Measurements from ENCODE around the gene SPATA20.

Gene SPATA20

DNA sequence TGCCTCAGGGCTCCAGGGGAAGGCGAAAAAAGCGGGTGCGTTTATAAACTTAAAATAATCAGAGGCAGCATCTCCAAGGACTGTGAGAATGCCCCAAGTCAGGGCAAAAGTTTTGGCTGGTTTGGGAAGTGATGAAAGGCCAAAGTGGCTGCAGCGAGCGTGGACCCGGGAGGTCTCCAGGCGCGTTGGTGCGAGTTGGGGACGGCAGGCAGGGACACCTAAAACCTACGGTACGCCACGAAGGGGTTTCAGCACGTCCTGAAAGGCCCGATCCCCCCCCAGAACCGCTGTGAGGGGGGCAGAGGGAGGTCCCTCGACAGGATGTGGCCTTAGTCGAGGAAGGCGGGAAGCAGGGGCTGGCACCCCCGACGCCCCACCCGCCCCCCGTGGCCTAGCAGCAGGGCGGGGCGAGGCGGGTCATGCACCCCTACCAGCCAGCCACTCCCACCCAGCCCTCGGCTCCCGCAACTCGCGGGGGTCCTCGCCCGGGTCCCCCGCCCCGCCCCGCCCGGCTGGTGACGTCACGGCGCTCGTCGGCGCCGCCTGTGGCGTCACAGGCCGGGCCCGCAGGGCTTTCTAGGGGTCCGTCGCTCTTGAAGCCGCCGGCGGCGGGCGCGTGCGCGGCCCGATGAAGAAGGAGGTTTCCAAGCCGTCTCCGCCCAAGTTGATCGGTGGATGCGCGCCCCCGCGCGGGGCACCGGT, 39.0 kb upstream of the SPATA20 start, which contains the start of gene MYCBPAP:
TSS of gene MYCBPAP (plus strand) at position 569 of the 702 bp plus-strand sequence. CDS start 236 bp downstream, outside the sequence.
- TF ChIP-seq CREB1 (IDR thresholded peaks at IDR 0.05; ENCODE audit: low read depth), result peak; percentile 57; the same call in 1 of the 2 replicates
- no peak for TF ChIP-seq TCF12 (IDR thresholded peaks at IDR 0.05; ENCODE audit: low read depth)

DNA sequence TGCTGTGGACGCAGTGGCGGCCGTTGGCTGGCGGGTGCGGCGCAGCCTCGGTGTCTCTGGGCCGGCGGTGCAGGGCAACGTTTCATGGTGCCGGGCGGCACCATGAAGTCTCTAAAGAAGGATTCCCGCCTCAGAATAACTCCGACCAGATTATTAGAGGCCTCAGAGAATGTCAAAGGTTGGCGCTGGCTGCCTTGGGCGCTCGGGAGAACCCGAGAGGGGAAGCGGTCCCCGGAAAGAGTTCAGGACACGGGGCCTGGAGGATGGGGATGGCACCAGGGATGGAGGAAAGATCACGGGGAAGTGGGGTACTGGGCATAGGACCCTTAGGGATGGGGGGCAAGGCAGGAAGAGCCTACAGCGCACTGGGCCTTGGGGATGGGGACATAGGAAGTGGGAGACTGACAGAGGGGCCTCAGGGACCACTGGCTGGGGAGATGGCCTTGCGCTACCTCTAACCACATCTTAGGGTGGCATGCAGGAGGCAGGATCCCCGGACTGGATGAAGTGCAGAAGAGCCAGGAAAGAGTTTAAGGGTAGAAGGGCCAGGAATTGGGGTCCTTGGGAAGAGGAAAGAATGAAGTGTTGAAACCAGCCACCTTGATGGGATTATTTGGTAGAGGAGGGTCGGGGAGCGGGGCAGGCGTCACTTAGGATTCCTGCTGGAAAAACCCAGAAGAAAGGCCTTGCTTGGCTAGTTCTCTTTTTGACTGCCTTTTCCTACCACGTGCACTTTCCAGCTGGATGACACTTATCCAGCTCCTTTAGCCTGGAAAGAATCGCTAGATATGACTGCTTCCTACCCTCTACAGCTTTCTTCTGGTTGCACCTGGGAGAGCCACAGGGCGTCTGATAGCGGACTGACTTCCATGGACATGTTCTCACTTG, 38.2 kb upstream of the SPATA20 start:
- TF ChIP-seq EGR1 (IDR thresholded peaks at IDR 0.05), result no peak
- TF ChIP-seq ZBTB7A (IDR thresholded peaks at IDR 0.05; ENCODE audit: low read depth), result no peak
- no peak for TF ChIP-seq RAD21 (IDR thresholded peaks at IDR 0.05; ENCODE audit: low read depth)
- TF ChIP-seq, protein P1, sequence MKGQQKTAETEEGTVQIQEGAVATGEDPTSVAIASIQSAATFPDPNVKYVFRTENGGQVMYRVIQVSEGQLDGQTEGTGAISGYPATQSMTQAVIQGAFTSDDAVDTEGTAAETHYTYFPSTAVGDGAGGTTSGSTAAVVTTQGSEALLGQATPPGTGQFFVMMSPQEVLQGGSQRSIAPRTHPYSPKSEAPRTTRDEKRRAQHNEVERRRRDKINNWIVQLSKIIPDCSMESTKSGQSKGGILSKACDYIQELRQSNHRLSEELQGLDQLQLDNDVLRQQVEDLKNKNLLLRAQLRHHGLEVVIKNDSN (IDR thresholded peaks at IDR 0.05), result no peak
- TF ChIP-seq, protein P2, sequence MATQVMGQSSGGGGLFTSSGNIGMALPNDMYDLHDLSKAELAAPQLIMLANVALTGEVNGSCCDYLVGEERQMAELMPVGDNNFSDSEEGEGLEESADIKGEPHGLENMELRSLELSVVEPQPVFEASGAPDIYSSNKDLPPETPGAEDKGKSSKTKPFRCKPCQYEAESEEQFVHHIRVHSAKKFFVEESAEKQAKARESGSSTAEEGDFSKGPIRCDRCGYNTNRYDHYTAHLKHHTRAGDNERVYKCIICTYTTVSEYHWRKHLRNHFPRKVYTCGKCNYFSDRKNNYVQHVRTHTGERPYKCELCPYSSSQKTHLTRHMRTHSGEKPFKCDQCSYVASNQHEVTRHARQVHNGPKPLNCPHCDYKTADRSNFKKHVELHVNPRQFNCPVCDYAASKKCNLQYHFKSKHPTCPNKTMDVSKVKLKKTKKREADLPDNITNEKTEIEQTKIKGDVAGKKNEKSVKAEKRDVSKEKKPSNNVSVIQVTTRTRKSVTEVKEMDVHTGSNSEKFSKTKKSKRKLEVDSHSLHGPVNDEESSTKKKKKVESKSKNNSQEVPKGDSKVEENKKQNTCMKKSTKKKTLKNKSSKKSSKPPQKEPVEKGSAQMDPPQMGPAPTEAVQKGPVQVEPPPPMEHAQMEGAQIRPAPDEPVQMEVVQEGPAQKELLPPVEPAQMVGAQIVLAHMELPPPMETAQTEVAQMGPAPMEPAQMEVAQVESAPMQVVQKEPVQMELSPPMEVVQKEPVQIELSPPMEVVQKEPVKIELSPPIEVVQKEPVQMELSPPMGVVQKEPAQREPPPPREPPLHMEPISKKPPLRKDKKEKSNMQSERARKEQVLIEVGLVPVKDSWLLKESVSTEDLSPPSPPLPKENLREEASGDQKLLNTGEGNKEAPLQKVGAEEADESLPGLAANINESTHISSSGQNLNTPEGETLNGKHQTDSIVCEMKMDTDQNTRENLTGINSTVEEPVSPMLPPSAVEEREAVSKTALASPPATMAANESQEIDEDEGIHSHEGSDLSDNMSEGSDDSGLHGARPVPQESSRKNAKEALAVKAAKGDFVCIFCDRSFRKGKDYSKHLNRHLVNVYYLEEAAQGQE (IDR thresholded peaks at IDR 0.05; ENCODE audit: low read depth), result no peak
- no peak for TF ChIP-seq CEBPB (IDR thresholded peaks at IDR 0.05)
- no peak for TF ChIP-seq EP300 (IDR thresholded peaks at IDR 0.05; ENCODE audit: borderline replicate concordance)

DNA sequence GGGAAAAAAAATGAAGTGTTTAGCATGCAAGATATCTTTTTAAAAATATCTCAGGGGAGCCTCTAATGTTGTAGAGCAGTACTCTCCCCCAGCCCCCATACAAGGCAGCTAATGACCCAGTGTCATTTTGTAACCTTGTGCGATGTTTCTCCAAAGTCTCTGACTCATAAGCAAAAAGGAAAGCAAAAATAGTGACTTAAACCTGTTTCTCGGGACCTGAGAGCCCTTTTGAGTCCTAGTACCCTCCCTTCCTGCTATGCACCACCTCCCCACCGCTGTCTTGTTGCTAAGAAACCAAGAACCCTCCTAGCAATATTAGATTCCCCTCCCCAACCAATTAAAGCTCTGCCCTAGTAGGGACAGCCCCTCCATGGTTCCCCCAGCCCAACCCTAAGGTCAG, 35.9 kb upstream of the SPATA20 start:
- TF ChIP-seq, protein P1 (IDR thresholded peaks at IDR 0.05), result no peak
- TF ChIP-seq EGR1 (IDR thresholded peaks at IDR 0.05) (no peak), YY1 (IDR thresholded peaks at IDR 0.05; ENCODE audit: low read depth) (no peak)
- TF ChIP-seq, protein P3, sequence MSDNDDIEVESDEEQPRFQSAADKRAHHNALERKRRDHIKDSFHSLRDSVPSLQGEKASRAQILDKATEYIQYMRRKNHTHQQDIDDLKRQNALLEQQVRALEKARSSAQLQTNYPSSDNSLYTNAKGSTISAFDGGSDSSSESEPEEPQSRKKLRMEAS (IDR thresholded peaks at IDR 0.05), result no peak

DNA sequence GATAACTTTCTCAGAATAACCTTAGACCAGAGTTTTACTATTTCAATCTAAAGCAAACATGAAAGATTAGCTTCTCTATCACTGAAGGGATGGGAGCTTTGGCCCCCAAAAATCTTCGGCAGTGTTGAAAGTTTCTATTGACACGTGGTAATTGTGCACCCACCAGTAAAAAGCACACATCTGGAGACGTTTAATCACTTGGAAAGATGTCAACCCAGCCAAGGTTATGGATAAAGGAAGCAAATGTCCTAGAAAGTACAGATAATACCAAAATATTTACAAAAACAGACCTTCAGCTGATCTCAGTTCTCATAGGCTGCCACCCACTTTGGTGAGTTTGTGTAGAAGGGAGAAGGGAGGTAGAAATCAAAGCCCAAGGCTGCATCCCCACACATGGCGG, 33.5 kb upstream of the SPATA20 start:
- TF ChIP-seq CREB1 (IDR thresholded peaks at IDR 0.05; ENCODE audit: low read depth), result no peak
- TF ChIP-seq, protein P1 (IDR thresholded peaks at IDR 0.05), result no peak
- TF ChIP-seq YY1 (IDR thresholded peaks at IDR 0.05; ENCODE audit: low read depth), result no peak
- TF ChIP-seq CEBPB (IDR thresholded peaks at IDR 0.05), result no peak
- TF ChIP-seq EGR1 (IDR thresholded peaks at IDR 0.05), result no peak
- no peak for TF ChIP-seq TEAD4 (IDR thresholded peaks at IDR 0.05)
- no peak for TF ChIP-seq TCF12 (IDR thresholded peaks at IDR 0.05; ENCODE audit: low read depth)
- TF ChIP-seq, protein P2 (IDR thresholded peaks at IDR 0.05; ENCODE audit: low read depth), result no peak
- TF ChIP-seq NFIC (IDR thresholded peaks at IDR 0.05), result no peak
- TF ChIP-seq, protein P3 (IDR thresholded peaks at IDR 0.05), result no peak
- no peak for TF ChIP-seq EP300 (IDR thresholded peaks at IDR 0.05; ENCODE audit: borderline replicate concordance)
- no peak for TF ChIP-seq ZBTB7A (IDR thresholded peaks at IDR 0.05; ENCODE audit: low read depth)
- TF ChIP-seq RAD21 (IDR thresholded peaks at IDR 0.05; ENCODE audit: low read depth), result no peak
- TF ChIP-seq FOXM1 (IDR thresholded peaks at IDR 0.05; ENCODE audit: borderline replicate concordance, low read depth), result no peak
- TF ChIP-seq TAF1 (IDR thresholded peaks at IDR 0.05; ENCODE audit: low read depth), result no peak

DNA sequence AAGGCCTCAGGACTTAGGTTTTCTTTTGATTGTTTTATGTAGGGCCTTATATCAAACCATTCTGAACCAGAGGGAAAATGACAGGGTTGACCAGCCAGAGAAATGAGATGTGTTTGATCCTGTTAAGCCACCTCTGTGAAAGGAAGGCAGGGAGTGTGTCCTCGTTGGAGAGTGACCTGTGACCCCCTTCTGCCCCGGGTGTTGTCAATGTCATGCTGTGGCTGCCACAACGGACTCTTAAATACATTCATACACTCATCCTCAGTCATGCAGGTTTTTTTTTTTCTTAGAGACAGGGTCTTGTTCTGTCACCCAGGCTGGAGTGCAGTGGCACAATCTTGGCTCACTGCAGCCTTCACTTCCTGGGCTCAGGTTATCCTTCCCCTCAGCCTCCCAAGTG, 32.6 kb upstream of the SPATA20 start:
- TF ChIP-seq ZBTB7A (IDR thresholded peaks at IDR 0.05; ENCODE audit: low read depth) (no peak), RAD21 (IDR thresholded peaks at IDR 0.05; ENCODE audit: low read depth) (no peak), CREB1 (IDR thresholded peaks at IDR 0.05; ENCODE audit: low read depth) (no peak), FOXM1 (IDR thresholded peaks at IDR 0.05; ENCODE audit: borderline replicate concordance, low read depth) (no peak), NFIC (IDR thresholded peaks at IDR 0.05) (no peak), TEAD4 (IDR thresholded peaks at IDR 0.05) (no peak), TCF12 (IDR thresholded peaks at IDR 0.05; ENCODE audit: low read depth) (no peak), TAF1 (IDR thresholded peaks at IDR 0.05; ENCODE audit: low read depth) (no peak), CEBPB (IDR thresholded peaks at IDR 0.05) (no peak), EP300 (IDR thresholded peaks at IDR 0.05; ENCODE audit: borderline replicate concordance) (no peak), YY1 (IDR thresholded peaks at IDR 0.05; ENCODE audit: low read depth) (no peak), EGR1 (IDR thresholded peaks at IDR 0.05) (no peak)
- TF ChIP-seq, protein P3 (IDR thresholded peaks at IDR 0.05), result no peak
- TF ChIP-seq, protein P1 (IDR thresholded peaks at IDR 0.05), result no peak
- TF ChIP-seq, protein P2 (IDR thresholded peaks at IDR 0.05; ENCODE audit: low read depth), result no peak
